ENCODE measurements around the gene GNPNAT1. TPM values are rescaled to one million over a fixed set of nuclear protein-coding genes. Genes with fewer than 3 reads are reported as not detected.
A peak's percentile ranks its signal among the peaks of the same experiment; 100 is the strongest.

The GNPNAT1 gene
- polyA plus RNA-seq, 1 of the 3 experiments (the other 2 are of a cell fraction), result 15.2 TPM

DNA sequence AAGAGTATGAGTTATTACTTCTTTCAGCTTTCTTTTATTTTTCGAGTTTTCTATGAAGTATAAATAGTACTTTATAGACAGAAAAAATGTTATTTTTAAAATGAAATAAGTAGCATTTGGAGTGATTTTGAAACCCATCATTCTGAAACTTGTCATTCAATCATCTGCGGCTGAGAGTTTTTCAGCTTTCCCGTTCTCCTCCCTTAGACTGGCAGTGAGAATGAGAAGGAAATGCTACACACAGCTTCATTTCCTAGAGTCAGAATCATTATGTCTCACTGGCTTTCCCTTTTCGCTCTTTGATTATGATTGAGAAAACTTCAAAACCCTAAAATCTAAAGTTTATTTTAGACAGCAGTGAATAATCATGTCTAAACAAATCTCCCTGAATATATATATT lies 33.7 kb upstream of the GNPNAT1 start (continued):
- TF ChIP-seq, protein P1, sequence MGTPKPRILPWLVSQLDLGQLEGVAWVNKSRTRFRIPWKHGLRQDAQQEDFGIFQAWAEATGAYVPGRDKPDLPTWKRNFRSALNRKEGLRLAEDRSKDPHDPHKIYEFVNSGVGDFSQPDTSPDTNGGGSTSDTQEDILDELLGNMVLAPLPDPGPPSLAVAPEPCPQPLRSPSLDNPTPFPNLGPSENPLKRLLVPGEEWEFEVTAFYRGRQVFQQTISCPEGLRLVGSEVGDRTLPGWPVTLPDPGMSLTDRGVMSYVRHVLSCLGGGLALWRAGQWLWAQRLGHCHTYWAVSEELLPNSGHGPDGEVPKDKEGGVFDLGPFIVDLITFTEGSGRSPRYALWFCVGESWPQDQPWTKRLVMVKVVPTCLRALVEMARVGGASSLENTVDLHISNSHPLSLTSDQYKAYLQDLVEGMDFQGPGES (IDR thresholded peaks at IDR 0.05; ENCODE audit: low read depth, low read length), result no peak
- TF ChIP-seq RAD21 (IDR thresholded peaks at IDR 0.05; ENCODE audit: low read length) (no peak), RCOR1 (IDR thresholded peaks at IDR 0.05; ENCODE audit: low read length) (no peak)
- TF ChIP-seq, protein P2, sequence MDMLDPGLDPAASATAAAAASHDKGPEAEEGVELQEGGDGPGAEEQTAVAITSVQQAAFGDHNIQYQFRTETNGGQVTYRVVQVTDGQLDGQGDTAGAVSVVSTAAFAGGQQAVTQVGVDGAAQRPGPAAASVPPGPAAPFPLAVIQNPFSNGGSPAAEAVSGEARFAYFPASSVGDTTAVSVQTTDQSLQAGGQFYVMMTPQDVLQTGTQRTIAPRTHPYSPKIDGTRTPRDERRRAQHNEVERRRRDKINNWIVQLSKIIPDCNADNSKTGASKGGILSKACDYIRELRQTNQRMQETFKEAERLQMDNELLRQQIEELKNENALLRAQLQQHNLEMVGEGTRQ (IDR thresholded peaks at IDR 0.05; ENCODE audit: borderline replicate concordance, low read depth, low read length), result no peak

DNA sequence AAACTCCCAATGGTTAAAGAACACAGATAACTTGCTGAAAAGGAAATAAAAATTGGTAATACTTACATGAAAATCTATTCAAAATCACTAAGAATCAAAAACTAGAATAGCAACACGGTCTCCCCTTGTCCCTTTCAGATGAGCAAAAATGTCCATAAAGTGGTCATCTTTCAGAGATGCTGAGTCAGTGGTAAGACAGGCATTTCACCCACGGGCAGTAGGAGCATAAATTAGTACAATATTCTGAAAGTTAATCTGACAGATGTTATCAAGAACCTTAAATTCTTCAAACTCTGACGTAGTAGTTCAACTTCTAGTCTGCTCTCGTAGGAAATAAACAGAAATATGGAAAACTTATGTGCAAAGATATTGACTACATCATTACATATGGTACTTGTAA lies 33.1 kb upstream of the GNPNAT1 start:
- H2AFZ ChIP-seq (ENCODE audit: low read depth), result peak overlapping the region; percentile 1; the same call in 1 of the 2 replicates
- TF ChIP-seq NRF1 (IDR thresholded peaks at IDR 0.05; ENCODE audit: low read depth, low read length) (no peak), TCF12 (IDR thresholded peaks at IDR 0.05) (peak; percentile 45; the same call in 1 of the 2 replicates), FOSL2 (IDR thresholded peaks at IDR 0.05; ENCODE audit: borderline replicate concordance, low read depth) (peak; percentile 38; the same call in 1 of the 2 replicates)
- TF ChIP-seq, protein P3, sequence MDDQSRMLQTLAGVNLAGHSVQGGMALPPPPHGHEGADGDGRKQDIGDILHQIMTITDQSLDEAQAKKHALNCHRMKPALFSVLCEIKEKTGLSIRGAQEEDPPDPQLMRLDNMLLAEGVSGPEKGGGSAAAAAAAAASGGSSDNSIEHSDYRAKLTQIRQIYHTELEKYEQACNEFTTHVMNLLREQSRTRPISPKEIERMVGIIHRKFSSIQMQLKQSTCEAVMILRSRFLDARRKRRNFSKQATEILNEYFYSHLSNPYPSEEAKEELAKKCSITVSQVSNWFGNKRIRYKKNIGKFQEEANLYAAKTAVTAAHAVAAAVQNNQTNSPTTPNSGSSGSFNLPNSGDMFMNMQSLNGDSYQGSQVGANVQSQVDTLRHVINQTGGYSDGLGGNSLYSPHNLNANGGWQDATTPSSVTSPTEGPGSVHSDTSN (IDR thresholded peaks at IDR 0.05), result peak; percentile 62
- POLR2A ChIA-PET, result interaction anchor here (0.9 kb wide), 1 partner anchor 127 kb away, joined by 3 read pairs; the partner anchor contains the start of gene FERMT2

DNA sequence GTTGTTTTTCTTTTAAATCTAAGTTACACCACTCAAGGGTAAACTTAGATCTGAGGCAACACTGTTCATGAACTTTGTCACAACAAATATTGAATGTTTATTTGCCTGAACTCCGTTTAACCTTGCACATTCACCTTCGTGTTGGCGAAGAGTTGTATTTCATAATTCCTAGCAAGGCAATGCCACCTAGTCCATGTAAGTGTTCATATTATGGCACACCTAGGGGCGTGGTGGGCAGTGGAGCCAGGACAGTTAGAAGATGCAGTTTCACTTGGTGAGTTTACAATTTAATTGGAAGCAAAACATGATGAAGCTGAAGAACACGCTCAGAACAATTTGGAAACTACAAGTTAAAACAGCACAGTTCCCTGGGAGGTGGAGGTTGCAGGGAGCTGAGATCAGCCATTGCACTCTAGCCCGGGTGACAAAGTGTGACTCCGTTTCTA lies 30.4 kb upstream of the GNPNAT1 start:
- H3K27ac ChIP-seq (ENCODE audit: low read depth in 2 of 2, low read length in 1 of 2), result no peak overlapping the region
- no peak overlapping the region for H3K9ac ChIP-seq
- POLR2A ChIA-PET, result no interaction called here
- H3K4me1 ChIP-seq (ENCODE audit: control insufficient read depth in 1 of 2, insufficient read depth in 2 of 2, low read depth in 1 of 2, low read length in 1 of 2), result peaks cover 2 to 13% of the 10 kb centered on the region in 2 experiments; a peak in 3 of 4 replicates
- H3K79me2 ChIP-seq (ENCODE audit: insufficient read depth), result no peaks in the 10 kb centered on the region
- H3K4me2 ChIP-seq, result no peak overlapping the region
- H3F3A ChIP-seq (replicated peaks; ENCODE audit: insufficient read depth), result peaks cover 22% of the 10 kb centered on the region
- H3K4me3 ChIP-seq (ENCODE audit: low read depth in 2 of 2, low read length in 1 of 2), result no peak overlapping the region
- WGBS (ENCODE audit: low lambda C conversion rate), result 79% methylated on average over 7 of the region's 7 CpGs
- no peak for DNase-seq
- no peaks in the 10 kb centered on the region for H3K9me3 ChIP-seq
- CTCF ChIA-PET, result interaction anchor here (1.5 to 3.7 kb wide), 5 partner anchors 10 to 474 kb away, joined by 3 to 14 read pairs (median 4); no protein-coding TSS in a partner anchor
- H3K36me3 ChIP-seq (replicated peaks in 1 of 2; ENCODE audit: control insufficient read depth in 1 of 2, insufficient read depth in 2 of 2, low read length in 1 of 2), result no peaks in the 10 kb centered on the region
- no peaks in the 10 kb centered on the region for H3K9me2 ChIP-seq
- H4K20me1 ChIP-seq (ENCODE audit: insufficient read depth), result no peaks in the 10 kb centered on the region
- no peaks in the 10 kb centered on the region for H3K27me3 ChIP-seq (ENCODE audit: insufficient read depth)
- H2AFZ ChIP-seq (ENCODE audit: low read depth), result no peak overlapping the region
- TF ChIP-seq MEF2A (IDR thresholded peaks at IDR 0.05; ENCODE audit: borderline replicate concordance, low read depth) (no peak), GABPA (IDR thresholded peaks at IDR 0.05; ENCODE audit: low read depth) (no peak), SIN3A (IDR thresholded peaks at IDR 0.05; ENCODE audit: borderline replicate concordance, low read depth, low read length) (no peak), RFX5 (IDR thresholded peaks at IDR 0.05; ENCODE audit: low read length) (no peak), FOSL2 (IDR thresholded peaks at IDR 0.05; ENCODE audit: borderline replicate concordance, low read depth) (no peak), TEAD4 (IDR thresholded peaks at IDR 0.05; ENCODE audit: borderline replicate concordance, insufficient read depth) (no peak), YY1 (IDR thresholded peaks at IDR 0.05; ENCODE audit: low read depth) (no peak), EZH2phosphoT487 (IDR thresholded peaks at IDR 0.05; ENCODE audit: borderline replicate concordance, low read depth) (no peak), RCOR1 (IDR thresholded peaks at IDR 0.05; ENCODE audit: low read length) (no peak), RXRA (IDR thresholded peaks at IDR 0.05; ENCODE audit: borderline replicate concordance, low read depth) (no peak)
- TF ChIP-seq, protein P4, sequence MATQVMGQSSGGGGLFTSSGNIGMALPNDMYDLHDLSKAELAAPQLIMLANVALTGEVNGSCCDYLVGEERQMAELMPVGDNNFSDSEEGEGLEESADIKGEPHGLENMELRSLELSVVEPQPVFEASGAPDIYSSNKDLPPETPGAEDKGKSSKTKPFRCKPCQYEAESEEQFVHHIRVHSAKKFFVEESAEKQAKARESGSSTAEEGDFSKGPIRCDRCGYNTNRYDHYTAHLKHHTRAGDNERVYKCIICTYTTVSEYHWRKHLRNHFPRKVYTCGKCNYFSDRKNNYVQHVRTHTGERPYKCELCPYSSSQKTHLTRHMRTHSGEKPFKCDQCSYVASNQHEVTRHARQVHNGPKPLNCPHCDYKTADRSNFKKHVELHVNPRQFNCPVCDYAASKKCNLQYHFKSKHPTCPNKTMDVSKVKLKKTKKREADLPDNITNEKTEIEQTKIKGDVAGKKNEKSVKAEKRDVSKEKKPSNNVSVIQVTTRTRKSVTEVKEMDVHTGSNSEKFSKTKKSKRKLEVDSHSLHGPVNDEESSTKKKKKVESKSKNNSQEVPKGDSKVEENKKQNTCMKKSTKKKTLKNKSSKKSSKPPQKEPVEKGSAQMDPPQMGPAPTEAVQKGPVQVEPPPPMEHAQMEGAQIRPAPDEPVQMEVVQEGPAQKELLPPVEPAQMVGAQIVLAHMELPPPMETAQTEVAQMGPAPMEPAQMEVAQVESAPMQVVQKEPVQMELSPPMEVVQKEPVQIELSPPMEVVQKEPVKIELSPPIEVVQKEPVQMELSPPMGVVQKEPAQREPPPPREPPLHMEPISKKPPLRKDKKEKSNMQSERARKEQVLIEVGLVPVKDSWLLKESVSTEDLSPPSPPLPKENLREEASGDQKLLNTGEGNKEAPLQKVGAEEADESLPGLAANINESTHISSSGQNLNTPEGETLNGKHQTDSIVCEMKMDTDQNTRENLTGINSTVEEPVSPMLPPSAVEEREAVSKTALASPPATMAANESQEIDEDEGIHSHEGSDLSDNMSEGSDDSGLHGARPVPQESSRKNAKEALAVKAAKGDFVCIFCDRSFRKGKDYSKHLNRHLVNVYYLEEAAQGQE (IDR thresholded peaks at IDR 0.05; ENCODE audit: low read depth, low read length), result no peak

More for the DNA sequence above, 33.1 kb upstream of the GNPNAT1 start:
- H4K20me1 ChIP-seq (ENCODE audit: insufficient read depth), result no peaks in the 10 kb centered on the region
- no peaks in the 10 kb centered on the region for H3K79me2 ChIP-seq (ENCODE audit: insufficient read depth)
- H3K27me3 ChIP-seq (ENCODE audit: insufficient read depth), result no peaks in the 10 kb centered on the region
- no peaks in the 10 kb centered on the region for H3K9me3 ChIP-seq
- DNase-seq, result no peak
- peak overlapping the region; percentile 30 for H3K4me2 ChIP-seq
- CTCF ChIA-PET, result interaction anchor here (0.6 to 4.9 kb wide), 16 partner anchors 9 to 482 kb away, joined by 3 to 69 read pairs (median 4); no protein-coding TSS in a partner anchor
- no peak overlapping the region for H3K4me3 ChIP-seq (ENCODE audit: low read depth in 2 of 2, low read length in 1 of 2)
- peaks cover 19% of the 10 kb centered on the region for H3F3A ChIP-seq (replicated peaks; ENCODE audit: insufficient read depth)
- no peaks in the 10 kb centered on the region for H3K9me2 ChIP-seq
- WGBS (ENCODE audit: low lambda C conversion rate), result 17% methylated on average over 4 of the region's 4 CpGs
- H3K9ac ChIP-seq, result no peak overlapping the region
- H3K27ac ChIP-seq (ENCODE audit: low read depth in 2 of 2, low read length in 1 of 2), result peak overlapping the region in 1 of 2 experiments; percentile 55; a peak in 2 of 4 replicates
- no peaks in the 10 kb centered on the region for H3K36me3 ChIP-seq (replicated peaks in 1 of 2; ENCODE audit: control insufficient read depth in 1 of 2, insufficient read depth in 2 of 2, low read length in 1 of 2)
- H3K4me1 ChIP-seq (ENCODE audit: control insufficient read depth in 1 of 2, insufficient read depth in 2 of 2, low read depth in 1 of 2, low read length in 1 of 2), result peaks cover 4 to 13% of the 10 kb centered on the region in 2 experiments

Measured in SK-N-SH (cell line).